Thyroid gland (tissue), 4 donors: Measurements from ENCODE around the gene MGST1. TPM values are rescaled to one million over a fixed set of nuclear protein-coding genes. Genes with fewer than 3 reads are reported as not detected.

Experiments used
- DNase-seq, 2 donors: peaks; one replicate each; pipeline ENCODE4 v3.0.0-alpha.2; 2019
- H3K27ac ChIP-seq, 3 donors: fragments of 200-600 bp; sonication (generic); 1 replicate in 2 of 3; 2 replicates in 1 of 3; pipeline ENCODE4 v1.5.1; 2016 to 2019; ENCODE audit warnings: mild to moderate bottlenecking in 1 of 3, moderate library complexity in 1 of 3
- H3K27me3 ChIP-seq: fragments of 200-600 bp; sonication (generic); one replicate; pipeline ENCODE4 v1.5.1; 2019
- H3K36me3 ChIP-seq, 2 donors: fragments of 200-600 bp; sonication (generic); one replicate each; pipeline ENCODE4 v1.5.1; 2016 to 2019
- H3K4me1 ChIP-seq, 2 donors: fragments of 200-600 bp; sonication (generic); one replicate each; pipeline ENCODE4 v1.5.1; 2017 to 2019
- H3K4me3 ChIP-seq, 3 donors: fragments of 200-600 bp; sonication (generic); replicated peaks in 1 of 3; 1 replicate in 2 of 3; 2 replicates in 1 of 3; pipeline ENCODE4 v1.5.1; 2016; ENCODE audit warnings: mild to moderate bottlenecking in 1 of 3
- H3K9me3 ChIP-seq: fragments of 200-600 bp; sonication (generic); one replicate; pipeline ENCODE4 v1.5.1; 2017
- POLR2A ChIP-seq, 2 donors: fragments of 450-650 bp; IDR thresholded peaks; one replicate each; pipeline ENCODE4 v1.6.1; 2017; ENCODE audit warnings: antibody characterized with exemption in 2 of 2, mild to moderate bottlenecking in 2 of 2, moderate library complexity in 1 of 2
- WGBS, 2 donors: methylation state at CpG; one replicate each; pipeline ENCODE4 v1.1.5; 2017; 5-methylcytosine and 5-hydroxymethylcytosine counted together
- intact Hi-C: fragments of 100-400 bp; cut with DNase I; formaldehyde crosslinking; loops from one replicate; pipeline ENCODE4 v1.15.1; 2023
- total RNA-seq, 4 donors: library from RNA; depleted of rRNA; stranded (reverse); fragments of >200 nt; gene quantifications; one replicate each; pipeline ENCODE4 v1.2.3, GENCODE V29; 2016
- TF ChIP-seq, protein P1 (sequence below), 6 experiments: fragments of 200-600 bp in 3 of 6; fragments of 450-650 bp in 3 of 6; sonication (generic) in 3 of 6; IDR thresholded peaks; one replicate each; pipeline ENCODE4 v1.5.1; 2016 to 2019; ENCODE audit warnings: antibody characterized with exemption in 6 of 6, mild to moderate bottlenecking in 2 of 6, inconsistent platforms in 1 of 6, moderate library complexity in 1 of 6

Gene MGST1
- total RNA-seq, 4 donors from 2014 or later, result 454 to 666 (median 594) TPM

DNA sequence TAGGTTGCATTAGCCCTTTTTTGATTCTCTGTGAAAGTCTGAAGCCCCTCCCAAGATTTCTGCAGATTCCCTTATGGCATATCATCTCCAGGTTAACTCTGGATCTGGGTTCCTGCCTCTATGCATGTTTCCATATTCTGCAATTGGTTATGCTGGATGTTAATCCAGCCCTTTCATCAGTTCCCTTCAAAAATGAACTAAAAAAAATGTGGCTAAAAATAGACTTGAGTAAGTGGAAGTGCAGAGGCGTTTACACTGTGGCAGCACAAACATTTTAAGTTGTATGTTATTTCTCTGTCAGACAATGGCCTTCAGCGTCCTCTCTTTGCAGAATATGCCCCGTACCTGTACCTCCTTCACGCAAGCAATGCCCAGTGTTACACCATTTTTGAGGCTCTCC lies 11.4 kb downstream of the MGST1 start:
- H3K4me3 ChIP-seq, result no peak overlapping the region
- peaks cover 33 to 45% of the 10 kb centered on the region in 2 donors for H3K36me3 ChIP-seq
- no peak for DNase-seq
- H3K9me3 ChIP-seq, result no peaks in the 10 kb centered on the region
- 65 to 67% methylated on average over 4 of the region's 4 CpGs for WGBS, 2 donors
- no peak overlapping the region for H3K27ac ChIP-seq
- TF ChIP-seq POLR2A (IDR thresholded peaks at IDR 0.05), result no peak
- TF ChIP-seq, protein P1, sequence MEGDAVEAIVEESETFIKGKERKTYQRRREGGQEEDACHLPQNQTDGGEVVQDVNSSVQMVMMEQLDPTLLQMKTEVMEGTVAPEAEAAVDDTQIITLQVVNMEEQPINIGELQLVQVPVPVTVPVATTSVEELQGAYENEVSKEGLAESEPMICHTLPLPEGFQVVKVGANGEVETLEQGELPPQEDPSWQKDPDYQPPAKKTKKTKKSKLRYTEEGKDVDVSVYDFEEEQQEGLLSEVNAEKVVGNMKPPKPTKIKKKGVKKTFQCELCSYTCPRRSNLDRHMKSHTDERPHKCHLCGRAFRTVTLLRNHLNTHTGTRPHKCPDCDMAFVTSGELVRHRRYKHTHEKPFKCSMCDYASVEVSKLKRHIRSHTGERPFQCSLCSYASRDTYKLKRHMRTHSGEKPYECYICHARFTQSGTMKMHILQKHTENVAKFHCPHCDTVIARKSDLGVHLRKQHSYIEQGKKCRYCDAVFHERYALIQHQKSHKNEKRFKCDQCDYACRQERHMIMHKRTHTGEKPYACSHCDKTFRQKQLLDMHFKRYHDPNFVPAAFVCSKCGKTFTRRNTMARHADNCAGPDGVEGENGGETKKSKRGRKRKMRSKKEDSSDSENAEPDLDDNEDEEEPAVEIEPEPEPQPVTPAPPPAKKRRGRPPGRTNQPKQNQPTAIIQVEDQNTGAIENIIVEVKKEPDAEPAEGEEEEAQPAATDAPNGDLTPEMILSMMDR (IDR thresholded peaks at IDR 0.05), result no peak
- peaks cover 0 to 4% of the 10 kb centered on the region in 2 donors for H3K4me1 ChIP-seq
- intact Hi-C loops, result no loop called here
- H3K27me3 ChIP-seq, result no peaks in the 10 kb centered on the region

DNA sequence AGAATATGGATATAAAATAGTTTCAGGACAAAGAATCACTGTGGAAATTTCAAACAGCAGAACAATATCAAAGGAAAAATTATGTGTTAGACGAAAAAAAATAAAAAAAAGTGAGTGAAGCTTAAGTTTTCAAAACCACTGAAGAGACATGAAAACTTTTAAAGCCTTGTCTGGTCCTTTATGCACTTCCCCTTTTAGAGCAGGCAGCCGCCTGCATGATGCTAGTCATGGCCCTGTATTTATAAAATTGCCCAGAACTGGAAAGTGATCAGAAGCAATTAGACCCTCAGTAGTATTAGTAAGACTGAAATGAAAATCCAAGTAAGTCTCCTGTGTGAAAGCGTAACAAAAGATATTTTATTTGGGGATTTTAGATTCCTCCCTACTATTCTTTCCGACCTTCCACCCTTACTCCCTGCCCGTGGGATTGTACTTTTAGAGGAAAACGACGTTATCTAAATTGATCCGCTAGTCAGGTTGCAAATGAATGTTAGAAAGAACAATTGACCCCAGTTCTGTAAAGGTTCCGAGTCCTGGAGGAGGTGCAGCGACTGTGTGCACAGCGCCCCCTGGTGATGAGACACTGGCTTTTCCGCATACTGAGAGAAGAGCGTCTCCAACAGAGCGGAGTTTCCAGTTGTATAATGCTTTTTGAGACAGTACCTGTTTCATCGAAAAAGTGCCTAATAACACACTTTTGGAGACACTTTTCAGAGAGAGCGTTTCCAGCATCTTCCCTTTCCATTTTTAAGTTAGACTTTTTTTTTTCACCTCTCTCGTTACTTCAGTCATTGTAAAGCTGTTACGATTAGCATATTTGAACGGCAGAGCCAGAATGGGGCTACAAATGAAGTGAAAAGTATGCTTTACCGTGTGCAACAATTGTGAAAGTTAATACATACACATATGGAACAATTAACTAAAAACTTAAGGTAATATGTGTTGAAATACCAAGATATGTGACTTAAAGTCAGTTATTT lies 12.4 kb downstream of the MGST1 start:
- WGBS, 2 donors, result 81 to 85% methylated on average over 20 of the region's 20 CpGs
- Histone ChIP-seq H3K36me3 (peaks cover 33 to 37% of the 10 kb centered on the region in 2 donors), H3K27ac (no peak overlapping the region), H3K4me1 (no peaks in the 10 kb centered on the region), H3K9me3 (no peaks in the 10 kb centered on the region), H3K4me3 (no peak overlapping the region), H3K27me3 (no peaks in the 10 kb centered on the region)
- DNase-seq, result peak; percentile 53 to 65
- intact Hi-C loops, result loop anchor here (10.0 kb wide), 1 partner anchor 195 kb away; no protein-coding TSS in a partner anchor
- TF ChIP-seq, protein P1 (IDR thresholded peaks at IDR 0.05), result peak; percentile 15 to 66 (median 44)
- TF ChIP-seq POLR2A (IDR thresholded peaks at IDR 0.05), result no peak

DNA sequence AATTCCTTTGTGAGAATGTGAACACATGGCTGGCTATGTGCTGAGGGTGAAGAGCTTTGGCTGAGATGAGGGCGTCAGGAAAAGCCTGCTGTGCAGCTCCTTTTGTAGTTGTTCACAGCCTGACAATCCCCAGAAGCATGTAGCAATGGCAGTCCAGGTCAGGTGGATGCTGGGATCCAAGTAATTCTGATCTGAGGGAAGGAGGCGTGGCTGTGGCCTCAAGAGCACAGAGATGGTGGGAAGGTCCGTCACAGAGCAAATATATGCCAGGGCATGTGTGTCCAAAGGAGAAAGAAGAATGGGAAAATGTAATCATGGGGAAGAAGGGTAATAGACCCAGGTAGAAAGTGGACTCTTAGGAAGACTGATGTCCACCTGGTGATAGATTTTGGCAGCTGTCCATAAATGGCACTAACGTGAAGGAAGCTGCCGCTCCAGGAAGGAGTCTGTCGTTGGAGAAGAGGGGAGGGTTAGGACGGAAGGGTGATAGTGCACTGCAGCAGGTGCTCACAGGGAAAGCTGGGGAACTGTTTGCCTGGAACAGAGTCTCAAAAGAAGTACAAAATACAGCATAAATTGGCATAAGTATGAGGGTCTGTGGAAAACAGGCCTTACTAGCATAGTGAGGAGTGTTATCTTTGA lies 13.8 kb downstream of the MGST1 start:
- no peak for TF ChIP-seq POLR2A (IDR thresholded peaks at IDR 0.05)
- TF ChIP-seq, protein P1 (IDR thresholded peaks at IDR 0.05), result no peak
- no peaks in the 10 kb centered on the region for H3K27me3 ChIP-seq
- H3K9me3 ChIP-seq, result no peaks in the 10 kb centered on the region
- H3K4me3 ChIP-seq, result no peak overlapping the region
- no peak overlapping the region for H3K27ac ChIP-seq
- intact Hi-C loops, result loop anchor here (10.0 kb wide), 1 partner anchor 196 kb away; no protein-coding TSS in a partner anchor
- DNase-seq, result no peak
- WGBS, 2 donors, result 87 to 94% methylated on average over 7 of the region's 7 CpGs
- no peaks in the 10 kb centered on the region for H3K4me1 ChIP-seq
- H3K36me3 ChIP-seq, result peaks cover 25 to 26% of the 10 kb centered on the region in 2 donors

DNA sequence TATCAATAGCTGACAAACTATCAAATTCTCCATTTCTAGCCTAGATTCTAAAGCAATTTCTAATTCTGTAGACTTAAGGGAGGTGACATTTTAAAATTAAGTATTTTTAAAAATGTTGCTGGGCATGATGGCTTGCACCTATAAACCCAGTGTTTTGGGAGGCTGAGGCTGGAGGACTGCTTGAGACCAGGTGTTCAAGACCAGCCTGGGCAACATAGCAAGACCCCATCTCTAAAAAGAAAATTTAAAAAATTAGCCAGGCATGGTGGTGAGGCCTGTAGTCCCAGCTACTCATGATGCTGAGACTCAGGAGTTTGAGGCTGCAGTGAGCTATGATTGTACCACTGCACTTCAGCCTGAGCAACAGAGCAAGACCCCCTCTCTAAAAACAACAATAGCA lies 15.1 kb downstream of the MGST1 start:
- no peaks in the 10 kb centered on the region for H3K4me1 ChIP-seq
- no peaks in the 10 kb centered on the region for H3K9me3 ChIP-seq
- intact Hi-C loops, result loop anchor here (10.0 kb wide), 1 partner anchor 198 kb away; no protein-coding TSS in a partner anchor
- TF ChIP-seq, protein P1 (IDR thresholded peaks at IDR 0.05), result no peak
- TF ChIP-seq POLR2A (IDR thresholded peaks at IDR 0.05), result no peak
- H3K27ac ChIP-seq, result no peak overlapping the region
- no peaks in the 10 kb centered on the region for H3K27me3 ChIP-seq
- H3K36me3 ChIP-seq, result peaks cover 13 to 26% of the 10 kb centered on the region in 2 donors
- no peak for DNase-seq
- no peak overlapping the region for H3K4me3 ChIP-seq
